Neural cell (in vitro differentiated cells): ENCODE measurements around the gene PHLDA2.

ENCODE experiments used
- CTCF ChIP-seq: fragments of 450-650 bp; IDR thresholded peaks from 2 replicates; pipeline ENCODE4 v1.5.1; 2014; ENCODE audit warnings: antibody characterized with exemption, mild to moderate bottlenecking, moderate library complexity; ENCODE audit not compliant: poor library complexity, severe bottlenecking
- EP300 ChIP-seq: fragments of 450-650 bp; conservative IDR thresholded peaks from 2 replicates; pipeline ENCODE4 v1.6.1; 2014; ENCODE audit warnings: antibody characterized with exemption, mild to moderate bottlenecking, moderate library complexity; ENCODE audit not compliant: poor library complexity, severe bottlenecking
- EZH2 ChIP-seq: fragments of 200-600, 300-800 bp; shearing (Covaris generic), sonication (generic); IDR thresholded peaks from 2 replicates; pipeline ENCODE4 v1.6.1; 2014; ENCODE audit warnings: antibody characterized with exemption, low read length, borderline replicate concordance, mild to moderate bottlenecking; ENCODE audit not compliant: insufficient read depth, poor library complexity, severe bottlenecking
- POLR2AphosphoS5 ChIP-seq: IDR thresholded peaks from 2 replicates; pipeline ENCODE4 v1.6.1; 2012
- RAD21 ChIP-seq: fragments of 450-650 bp; conservative IDR thresholded peaks from 2 replicates; pipeline ENCODE4 v1.6.1; 2014; ENCODE audit warnings: antibody characterized with exemption, mild to moderate bottlenecking, moderate library complexity
- REST ChIP-seq: IDR thresholded peaks from 2 replicates; pipeline ENCODE4 v1.6.1; 2012; ENCODE audit warnings: borderline replicate concordance
- TAF1 ChIP-seq: IDR thresholded peaks from 2 replicates; pipeline ENCODE4 v1.6.1; 2012; ENCODE audit warnings: low read depth

GRCh38 chr11:2883640-2883978 is 45.6 kb downstream of the PHLDA2 start:
- TF ChIP-seq CTCF (no peak), REST (no peak), EZH2 (no peak), RAD21 (no peak), POLR2AphosphoS5 (no peak), EP300 (no peak), TAF1 (no peak)
